H9 (cell line): ENCODE measurements around the gene FAM219A. TPM values are rescaled to one million over a fixed set of nuclear protein-coding genes. Genes with fewer than 3 reads are reported as not detected.

Experiments used
- DNase-seq: peaks from one replicate; pipeline ENCODE4 v3.0.0-alpha.2; 2017
- H2AFZ ChIP-seq: one replicate; pipeline ENCODE4 v1.6.1; 2013; ENCODE audit warnings: mild to moderate bottlenecking, low read length, control low read depth, moderate library complexity
- H2AK5ac ChIP-seq: 2 replicates; pipeline ENCODE4 v1.6.1; 2013; ENCODE audit warnings: low read length, control low read depth, mixed read lengths; ENCODE audit not compliant: insufficient read length
- H2BK120ac ChIP-seq: one replicate; pipeline ENCODE4 v1.6.1; 2013; ENCODE audit warnings: low read depth, mild to moderate bottlenecking, low read length, control low read depth, inconsistent platforms; ENCODE audit not compliant: poor library complexity, severe bottlenecking
- H2BK12ac ChIP-seq: 2 replicates; pipeline ENCODE4 v1.6.1; 2013; ENCODE audit warnings: low read length, control low read depth, mixed read lengths, low read depth; ENCODE audit not compliant: insufficient read length
- H2BK15ac ChIP-seq: 2 replicates; pipeline ENCODE4 v1.6.1; 2013; ENCODE audit warnings: low read depth, low read length, control low read depth
- H2BK20ac ChIP-seq: one replicate; pipeline ENCODE4 v1.6.1; 2013; ENCODE audit warnings: low read depth, mild to moderate bottlenecking, low read length, control low read depth, inconsistent platforms; ENCODE audit not compliant: poor library complexity, severe bottlenecking
- H2BK5ac ChIP-seq: 2 replicates; pipeline ENCODE4 v1.6.1; 2013; ENCODE audit warnings: low read length, control low read depth, mixed read lengths; ENCODE audit not compliant: insufficient read length
- H3K14ac ChIP-seq: 2 replicates; pipeline ENCODE4 v1.6.1; 2013; ENCODE audit warnings: low read length, control low read depth; ENCODE audit not compliant: insufficient read depth
- H3K18ac ChIP-seq: 2 replicates; pipeline ENCODE4 v1.6.1; 2013; ENCODE audit warnings: low read depth, mild to moderate bottlenecking, mixed read lengths, low read length, control low read depth; ENCODE audit not compliant: insufficient read length
- H3K23ac ChIP-seq: 2 replicates; pipeline ENCODE4 v1.6.1; 2013; ENCODE audit warnings: low read length, control low read depth, mixed read lengths, low read depth; ENCODE audit not compliant: insufficient read length
- H3K23me2 ChIP-seq: 2 replicates; pipeline ENCODE4 v1.6.1; 2013; ENCODE audit warnings: low read depth, mild to moderate bottlenecking, mixed read lengths, low read length, control low read depth; ENCODE audit not compliant: insufficient read length, poor library complexity, severe bottlenecking
- H3K27ac ChIP-seq: 2 replicates; pipeline ENCODE4 v1.5.1; 2013; ENCODE audit warnings: low read length, control low read depth, mixed read lengths, low read depth; ENCODE audit not compliant: insufficient read length
- H3K27me3 ChIP-seq: 2 replicates; pipeline ENCODE4 v1.6.1; 2013; ENCODE audit warnings: low read length, control low read depth, inconsistent platforms; ENCODE audit not compliant: insufficient read depth
- H3K4ac ChIP-seq: 2 replicates; pipeline ENCODE4 v1.6.1; 2013; ENCODE audit warnings: low read depth, mild to moderate bottlenecking, control low read depth, inconsistent platforms, low read length, moderate library complexity
- H3K4me1 ChIP-seq: 2 replicates; pipeline ENCODE4 v1.6.1; 2013; ENCODE audit warnings: low read length, control low read depth, inconsistent platforms; ENCODE audit not compliant: insufficient read depth
- H3K4me2 ChIP-seq: 2 replicates; pipeline ENCODE4 v1.6.1; 2013; ENCODE audit warnings: low read length, control low read depth, mixed read lengths; ENCODE audit not compliant: insufficient read length, insufficient read depth
- H3K56ac ChIP-seq: 2 replicates; pipeline ENCODE4 v1.6.1; 2013; ENCODE audit warnings: low read depth, mild to moderate bottlenecking, mixed read lengths, low read length, control low read depth; ENCODE audit not compliant: insufficient read length
- H3K79me1 ChIP-seq: 2 replicates; pipeline ENCODE4 v1.6.1; 2013; ENCODE audit warnings: low read depth, mild to moderate bottlenecking, moderate library complexity, low read length, control low read depth, inconsistent platforms; ENCODE audit not compliant: insufficient read depth, poor library complexity, severe bottlenecking
- H3K79me2 ChIP-seq: 2 replicates; pipeline ENCODE4 v1.6.1; 2013; ENCODE audit warnings: low read length, control low read depth, inconsistent platforms; ENCODE audit not compliant: insufficient read depth
- H3K9ac ChIP-seq: 2 replicates; pipeline ENCODE4 v1.6.1; 2013; ENCODE audit warnings: low read length, control low read depth, mixed read lengths; ENCODE audit not compliant: insufficient read length; ENCODE audit errors: extremely low read depth
- H3K9me3 ChIP-seq: one replicate; pipeline ENCODE4 v1.6.1; 2013; ENCODE audit warnings: low read depth, low read length, inconsistent platforms; ENCODE audit not compliant: control insufficient read depth
- H3T11ph ChIP-seq: one replicate; pipeline ENCODE4 v1.6.1; 2013; ENCODE audit warnings: mild to moderate bottlenecking, low read length, control low read depth, inconsistent platforms
- H4K20me1 ChIP-seq: one replicate; pipeline ENCODE4 v1.6.1; 2013; ENCODE audit not compliant: control insufficient read depth, insufficient read length, insufficient read depth
- H4K5ac ChIP-seq: 2 replicates; pipeline ENCODE4 v1.6.1; 2013; ENCODE audit warnings: low read depth, mild to moderate bottlenecking, mixed read lengths, low read length, control low read depth; ENCODE audit not compliant: insufficient read length
- H4K8ac ChIP-seq: replicated peaks from 2 replicates; pipeline ENCODE4 v1.6.1; 2013; ENCODE audit warnings: low read length, control low read depth, mixed read lengths, low read depth; ENCODE audit not compliant: insufficient read length
- H4K91ac ChIP-seq: 2 replicates; pipeline ENCODE4 v1.6.1; 2013; ENCODE audit warnings: low read depth, mild to moderate bottlenecking, moderate library complexity, mixed read lengths, low read length, control low read depth; ENCODE audit not compliant: insufficient read length
- H3K27ac Mint-ChIP-seq, 3 experiments: 2 replicates in 2 of 3; 3 replicates in 1 of 3; pipeline ENCODE4 v1.8.0; 2020 to 2021; ENCODE audit warnings: mixed read lengths in 3 of 3, mild to moderate bottlenecking in 1 of 3, moderate library complexity in 1 of 3
- H3K27me3 Mint-ChIP-seq: 2 replicates; pipeline ENCODE4 v1.8.0; 2021; ENCODE audit warnings: low read depth, mild to moderate bottlenecking, moderate library complexity, mixed read lengths
- H3K36me3 Mint-ChIP-seq, 3 experiments: 2 replicates in 2 of 3; 3 replicates in 1 of 3; pipeline ENCODE4 v1.8.0; 2020 to 2021; ENCODE audit warnings: low read depth in 3 of 3, mixed read lengths in 3 of 3; ENCODE audit not compliant: insufficient read depth in 1 of 3
- H3K4me1 Mint-ChIP-seq, 2 experiments: 2 replicates each; pipeline ENCODE4 v1.8.0; 2020; ENCODE audit warnings: mixed read lengths in 2 of 2
- H3K4me3 Mint-ChIP-seq, 2 experiments: 2 replicates in 1 of 2; 3 replicates in 1 of 2; pipeline ENCODE4 v1.8.0; 2020 to 2021; ENCODE audit warnings: mild to moderate bottlenecking in 2 of 2, mixed read lengths in 2 of 2, moderate library complexity in 1 of 2
- H3K9me3 Mint-ChIP-seq, 2 experiments: 2 replicates in 1 of 2; 3 replicates in 1 of 2; pipeline ENCODE4 v1.8.0; 2020; ENCODE audit warnings: mild to moderate bottlenecking in 2 of 2, mixed read lengths in 2 of 2, moderate library complexity in 1 of 2
- WGBS: extraction: QIAGEN DNeasy Blood & Tissue Kit; methylation state at CpG from one replicate; pipeline ENCODE4 v1.1.7; 2013; ENCODE audit warnings: missing lambda C conversion rate, low lambda C conversion rate, mixed read lengths; ENCODE audit not compliant: insufficient read length; ENCODE audit errors: extremely low coverage; 5-methylcytosine and 5-hydroxymethylcytosine counted together
- total RNA-seq: library from RNA; stranded (reverse); gene quantifications from 2 replicates; pipeline ENCODE4 v1.2.1, GENCODE V29; 2021
- TF ChIP-seq, protein P1 (sequence below): fragments of 200-600 bp; sonication (generic); conservative IDR thresholded peaks from 3 replicates; pipeline ENCODE4 v1.8.0; 2021; ENCODE audit warnings: antibody characterized with exemption, mild to moderate bottlenecking

FAM219A gene
- total RNA-seq, 1 experiment from 2014 or later = 16.7 TPM

DNA sequence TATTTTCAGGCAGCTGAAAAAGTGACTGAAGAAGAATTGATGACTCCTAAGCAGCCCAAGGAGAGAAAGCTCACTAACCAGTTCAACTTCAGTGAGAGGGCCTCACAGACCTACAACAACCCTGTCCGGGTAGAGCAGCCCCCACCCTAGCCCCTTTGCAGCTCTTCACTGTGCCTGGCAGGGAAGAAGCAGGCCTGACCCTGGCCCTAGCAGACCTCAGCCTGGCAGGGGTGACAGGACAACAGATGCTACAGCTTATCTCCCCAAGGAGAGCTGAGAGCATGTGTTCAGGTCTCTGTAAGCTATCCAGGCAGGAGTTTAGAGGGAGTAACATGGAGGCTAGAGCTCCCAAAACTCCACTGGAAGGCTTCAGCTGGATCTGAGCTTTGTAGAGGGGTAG is 32.0 kb upstream of the FAM219A start:
- no peak overlapping the region for H3K4me3 Mint-ChIP-seq
- H2BK20ac ChIP-seq = no peak overlapping the region
- H2AFZ ChIP-seq = no peak overlapping the region
- no peaks in the 10 kb centered on the region for H3K4me1 Mint-ChIP-seq
- TF ChIP-seq, protein P1, sequence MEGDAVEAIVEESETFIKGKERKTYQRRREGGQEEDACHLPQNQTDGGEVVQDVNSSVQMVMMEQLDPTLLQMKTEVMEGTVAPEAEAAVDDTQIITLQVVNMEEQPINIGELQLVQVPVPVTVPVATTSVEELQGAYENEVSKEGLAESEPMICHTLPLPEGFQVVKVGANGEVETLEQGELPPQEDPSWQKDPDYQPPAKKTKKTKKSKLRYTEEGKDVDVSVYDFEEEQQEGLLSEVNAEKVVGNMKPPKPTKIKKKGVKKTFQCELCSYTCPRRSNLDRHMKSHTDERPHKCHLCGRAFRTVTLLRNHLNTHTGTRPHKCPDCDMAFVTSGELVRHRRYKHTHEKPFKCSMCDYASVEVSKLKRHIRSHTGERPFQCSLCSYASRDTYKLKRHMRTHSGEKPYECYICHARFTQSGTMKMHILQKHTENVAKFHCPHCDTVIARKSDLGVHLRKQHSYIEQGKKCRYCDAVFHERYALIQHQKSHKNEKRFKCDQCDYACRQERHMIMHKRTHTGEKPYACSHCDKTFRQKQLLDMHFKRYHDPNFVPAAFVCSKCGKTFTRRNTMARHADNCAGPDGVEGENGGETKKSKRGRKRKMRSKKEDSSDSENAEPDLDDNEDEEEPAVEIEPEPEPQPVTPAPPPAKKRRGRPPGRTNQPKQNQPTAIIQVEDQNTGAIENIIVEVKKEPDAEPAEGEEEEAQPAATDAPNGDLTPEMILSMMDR = no peak
- H3K79me2 ChIP-seq = no peaks in the 10 kb centered on the region
- no peaks in the 10 kb centered on the region for H3K23me2 ChIP-seq
- no peaks in the 10 kb centered on the region; the same call in 1 of the 2 replicates for H3K27me3 ChIP-seq
- H3K36me3 Mint-ChIP-seq = no peaks in the 10 kb centered on the region
- no peak overlapping the region for H2BK15ac ChIP-seq
- no peak overlapping the region for H4K5ac ChIP-seq
- H3K9me3 Mint-ChIP-seq = no peaks in the 10 kb centered on the region
- peaks cover 30% of the 10 kb centered on the region for H3K27me3 Mint-ChIP-seq
- no peak overlapping the region for H3K14ac ChIP-seq
- H3K4me1 ChIP-seq = no peaks in the 10 kb centered on the region
- no peak overlapping the region for H2AK5ac ChIP-seq
- H3K9ac ChIP-seq = no peak overlapping the region
- H3K23ac ChIP-seq = no peak overlapping the region
- H2BK12ac ChIP-seq = no peak overlapping the region
- no peaks in the 10 kb centered on the region for H3K79me1 ChIP-seq
- no peak overlapping the region for H3K4me2 ChIP-seq
- H4K8ac ChIP-seq = no peak overlapping the region
- H3K9me3 ChIP-seq = no peaks in the 10 kb centered on the region
- no peak overlapping the region for H3K18ac ChIP-seq
- H2BK120ac ChIP-seq = no peak overlapping the region
- H3K56ac ChIP-seq = no peak overlapping the region
- H3K27ac Mint-ChIP-seq = no peak overlapping the region
- H3K4ac ChIP-seq = no peak overlapping the region
- no CpG with 5 or more reads among the region's 1 CpG for WGBS
- H4K91ac ChIP-seq = no peak overlapping the region
- no peak overlapping the region for H3T11ph ChIP-seq
- H2BK5ac ChIP-seq = no peak overlapping the region
- DNase-seq = no peak
- no peak overlapping the region for H3K27ac ChIP-seq
- no peaks in the 10 kb centered on the region for H4K20me1 ChIP-seq
